CD4-positive, alpha-beta T cell treated with Interleukin-15 for 4 hours (primary cell): ENCODE data around the gene DUS1L.

ENCODE experiments used
- DNase-seq: peaks from one replicate; pipeline ENCODE4 v3.0.0-alpha.2; 2020; ENCODE audit warnings: low spot score

The DUS1L gene

DNA sequence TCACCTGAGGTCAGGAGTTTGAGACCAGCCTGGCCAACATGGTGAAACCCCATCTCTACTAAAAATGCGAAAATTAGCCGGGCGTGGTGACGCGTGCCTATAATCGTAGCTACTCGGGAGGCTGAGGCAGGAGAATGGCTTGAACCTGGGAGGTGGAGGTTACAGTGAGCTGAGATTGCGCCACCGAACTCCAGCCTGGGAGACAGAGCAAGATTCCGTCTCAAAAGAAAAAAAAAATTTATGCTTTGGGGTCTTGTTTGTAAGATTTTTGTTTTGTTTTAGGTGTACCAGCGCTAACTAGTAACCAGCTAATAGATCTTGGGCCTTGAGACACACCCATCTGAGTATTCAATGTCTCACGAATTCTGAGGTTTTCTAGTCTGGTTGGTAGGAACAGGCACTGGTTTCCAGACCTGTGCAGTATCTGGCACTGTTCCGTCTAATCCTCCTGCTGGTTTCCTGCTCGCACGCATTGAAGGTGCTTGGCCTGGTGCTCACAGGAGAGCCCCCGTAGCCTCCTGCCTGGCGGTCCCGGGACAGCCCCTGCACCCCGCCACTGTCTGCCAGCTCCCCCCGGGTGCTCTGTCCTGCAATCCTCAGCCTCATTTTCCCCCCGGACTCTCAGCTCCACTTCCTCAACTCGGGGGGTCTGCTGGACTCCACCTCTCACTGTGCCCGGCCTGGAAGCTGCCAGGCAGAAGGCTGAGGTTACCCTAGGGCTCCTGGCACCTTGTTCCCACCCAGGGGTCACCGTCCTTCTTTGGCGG lies 10.6 kb upstream of the DUS1L start:
- DNase-seq = no peak

DNA sequence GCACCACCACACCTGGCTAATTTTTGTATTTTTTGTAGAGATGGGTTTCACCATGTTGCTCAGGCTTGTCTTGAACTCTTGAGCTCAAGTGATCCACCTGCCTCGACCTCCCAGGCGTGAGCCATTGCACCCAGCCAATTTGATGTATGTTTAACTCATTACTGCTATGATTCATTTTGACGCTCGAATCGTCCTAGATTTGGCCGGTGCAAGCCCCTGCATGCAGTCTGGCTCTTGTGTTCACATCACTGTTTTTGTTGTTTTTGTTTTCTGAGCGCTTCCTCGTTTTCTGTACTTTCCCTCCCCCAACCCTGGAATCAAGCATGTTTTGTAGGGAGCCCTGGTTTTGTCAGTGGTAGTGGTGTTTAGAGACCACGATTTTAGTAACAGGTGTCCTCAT lies 7.8 kb upstream of the DUS1L start:
- DNase-seq = no peak

DNA sequence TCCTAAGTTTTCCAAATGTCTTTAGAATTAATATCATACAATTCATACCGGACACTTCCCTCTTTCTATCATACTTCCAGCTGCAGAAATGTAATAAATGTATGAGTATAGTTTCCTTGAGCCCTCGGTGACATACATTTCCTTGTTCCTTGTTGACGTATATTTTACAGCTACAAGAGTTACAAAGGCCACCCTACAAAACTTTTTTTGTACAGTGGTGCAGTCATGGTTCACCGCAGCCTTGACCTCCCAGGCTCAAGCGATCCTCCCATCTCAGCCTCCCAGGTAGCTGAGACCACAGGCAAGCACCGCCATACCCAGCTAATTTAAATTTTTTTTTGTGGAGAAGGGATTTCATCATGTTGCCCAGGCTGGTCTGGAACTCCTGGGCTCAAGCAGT lies 7.2 kb upstream of the DUS1L start:
- DNase-seq = no peak

DNA sequence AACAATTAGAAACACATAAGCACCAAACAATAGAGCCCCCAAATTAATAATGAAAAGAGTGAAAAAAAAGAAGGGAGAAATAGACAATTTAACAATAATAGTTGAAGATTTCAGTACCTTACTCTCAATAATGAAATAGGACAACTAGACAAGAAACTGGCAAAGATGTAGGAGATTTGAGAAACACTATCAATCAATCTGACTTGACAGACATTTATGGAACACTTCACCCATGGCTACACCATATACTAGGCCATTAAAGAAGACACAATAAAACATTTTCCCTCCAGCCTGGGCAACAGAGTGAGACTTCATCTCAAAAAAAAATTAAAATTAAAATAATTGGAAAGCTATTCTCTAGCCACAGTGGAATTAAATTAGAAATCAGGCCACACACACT lies 5.0 kb upstream of the DUS1L start:
- DNase-seq = no peak

DNA sequence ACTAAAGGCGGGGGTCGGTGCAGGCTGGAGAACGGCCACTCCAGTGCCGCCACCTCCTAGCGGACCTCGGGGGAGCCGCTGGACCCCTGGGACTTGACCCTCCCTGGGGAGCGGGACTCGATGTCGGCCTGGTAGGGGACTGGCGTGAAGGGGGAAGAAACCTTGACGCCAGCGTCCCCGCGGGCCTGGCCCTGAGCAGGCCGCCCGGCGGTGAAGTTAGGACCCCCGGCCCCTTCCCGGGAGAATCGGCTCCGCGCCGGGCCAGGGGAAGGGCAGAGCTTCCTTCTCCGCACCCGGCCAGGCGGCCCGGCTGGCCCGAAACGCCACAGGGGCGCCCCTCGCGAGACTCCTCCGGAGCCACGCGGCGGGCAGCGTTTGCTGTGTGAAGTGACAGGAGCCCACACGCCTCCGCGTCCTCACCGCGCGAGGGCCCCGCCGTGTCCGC lies 389 bp downstream of the DUS1L start:
- DNase-seq = peak; percentile 11

DNA sequence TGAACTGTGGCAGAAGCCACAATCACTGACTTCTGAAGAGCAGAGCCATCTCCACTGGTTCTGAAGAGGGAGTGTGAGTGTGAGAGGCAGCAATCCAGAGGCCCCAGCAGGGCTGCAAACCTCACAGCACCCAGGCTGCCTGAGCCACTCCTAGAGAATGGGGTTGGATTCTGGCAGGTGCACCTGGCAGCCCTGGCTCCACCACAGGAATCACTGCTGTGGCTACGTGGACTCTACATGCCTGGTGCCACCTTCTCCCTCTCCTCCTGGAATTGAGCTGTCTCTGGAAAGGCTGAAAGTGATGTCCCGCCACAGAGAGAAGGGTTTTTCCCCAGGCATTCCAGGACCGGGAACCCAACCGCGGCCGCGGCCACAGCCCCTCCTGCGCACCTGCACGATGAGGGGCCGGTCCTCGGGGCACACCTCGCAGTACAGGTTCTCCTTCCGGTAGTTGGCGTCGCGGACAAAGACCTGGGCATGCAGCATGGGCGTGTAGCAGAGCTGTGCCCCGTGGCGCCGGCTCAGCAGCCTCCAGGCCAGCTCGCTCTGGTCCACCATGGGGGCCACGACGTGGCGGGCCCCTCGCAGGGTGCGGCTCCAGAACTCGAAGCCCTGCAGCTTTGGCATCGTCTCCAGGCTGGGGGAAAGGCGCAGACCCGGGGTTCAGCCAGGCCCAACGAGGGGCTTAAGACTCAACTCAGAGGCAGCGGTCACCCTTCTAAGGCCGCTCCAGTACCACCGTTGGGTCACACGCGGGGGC lies 991 bp downstream of the DUS1L start:
- no peak for DNase-seq

DNA sequence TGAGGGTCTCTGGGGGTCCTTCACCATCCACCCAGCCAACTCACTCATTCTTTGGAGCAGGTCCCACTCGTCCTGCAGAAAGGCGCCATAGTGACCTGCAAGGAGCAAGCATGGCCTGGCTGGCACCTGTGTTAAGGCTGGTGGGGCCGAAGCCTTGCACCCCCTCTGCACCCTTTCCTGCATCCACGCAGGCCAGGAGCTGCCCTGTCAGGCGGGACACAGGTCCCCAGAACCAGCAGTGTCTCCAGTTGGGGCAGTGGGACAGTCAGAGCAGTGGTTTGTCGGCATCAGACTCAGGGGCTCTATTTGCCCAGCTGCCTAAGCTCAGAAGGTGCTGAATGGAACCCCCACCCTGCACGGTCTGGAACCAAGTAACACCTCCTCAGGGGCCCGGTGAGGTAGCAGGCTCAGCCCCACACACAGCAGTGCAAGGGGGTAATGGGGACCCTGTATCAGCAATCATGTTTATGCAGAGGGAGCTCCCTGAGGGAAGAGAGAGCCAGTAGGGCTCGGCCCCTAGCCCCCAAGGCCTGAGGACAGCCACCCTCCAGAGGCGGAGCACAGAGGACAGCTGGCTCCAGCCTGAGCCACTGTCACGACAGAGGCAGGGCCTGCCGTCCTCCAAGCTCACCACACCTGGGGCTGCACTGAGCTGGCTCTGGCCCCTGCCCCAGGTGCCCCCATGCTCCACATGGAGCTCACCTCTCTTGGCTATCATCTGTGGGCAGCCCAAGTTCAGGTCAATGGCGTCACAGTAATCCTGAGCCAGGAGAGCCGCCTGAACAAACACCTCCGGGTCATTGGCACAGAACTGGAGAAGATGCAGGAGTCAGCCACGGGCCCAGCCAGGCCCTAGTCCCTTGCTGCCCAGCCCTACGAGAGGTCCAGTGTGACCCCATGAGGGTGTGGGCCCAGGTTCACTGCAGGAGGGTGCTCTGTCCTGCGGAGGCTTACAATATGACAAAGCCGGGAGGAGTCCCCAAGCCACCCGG lies 1.9 kb downstream of the DUS1L start:
- no peak for DNase-seq

DNA sequence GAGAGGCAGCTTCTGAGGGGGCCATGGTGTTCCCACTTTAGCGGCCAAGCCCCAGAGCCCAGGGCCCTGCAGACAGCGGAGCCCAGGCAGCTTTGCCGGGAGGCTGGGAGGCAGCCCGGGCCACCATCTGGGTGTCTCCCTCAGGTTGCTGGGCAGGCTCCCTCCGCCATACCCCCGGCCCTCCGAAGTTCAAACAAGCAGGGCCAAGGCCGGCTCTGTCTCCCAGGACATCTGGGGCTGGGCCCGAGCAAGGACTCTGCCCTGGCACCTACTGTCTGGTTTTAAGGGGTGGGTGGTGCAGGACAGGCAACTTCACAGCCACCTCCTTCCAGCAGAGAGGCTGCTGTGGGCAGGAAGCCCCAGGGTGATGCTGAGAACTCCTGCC lies 2.6 kb downstream of the DUS1L start:
- no peak for DNase-seq

DNA sequence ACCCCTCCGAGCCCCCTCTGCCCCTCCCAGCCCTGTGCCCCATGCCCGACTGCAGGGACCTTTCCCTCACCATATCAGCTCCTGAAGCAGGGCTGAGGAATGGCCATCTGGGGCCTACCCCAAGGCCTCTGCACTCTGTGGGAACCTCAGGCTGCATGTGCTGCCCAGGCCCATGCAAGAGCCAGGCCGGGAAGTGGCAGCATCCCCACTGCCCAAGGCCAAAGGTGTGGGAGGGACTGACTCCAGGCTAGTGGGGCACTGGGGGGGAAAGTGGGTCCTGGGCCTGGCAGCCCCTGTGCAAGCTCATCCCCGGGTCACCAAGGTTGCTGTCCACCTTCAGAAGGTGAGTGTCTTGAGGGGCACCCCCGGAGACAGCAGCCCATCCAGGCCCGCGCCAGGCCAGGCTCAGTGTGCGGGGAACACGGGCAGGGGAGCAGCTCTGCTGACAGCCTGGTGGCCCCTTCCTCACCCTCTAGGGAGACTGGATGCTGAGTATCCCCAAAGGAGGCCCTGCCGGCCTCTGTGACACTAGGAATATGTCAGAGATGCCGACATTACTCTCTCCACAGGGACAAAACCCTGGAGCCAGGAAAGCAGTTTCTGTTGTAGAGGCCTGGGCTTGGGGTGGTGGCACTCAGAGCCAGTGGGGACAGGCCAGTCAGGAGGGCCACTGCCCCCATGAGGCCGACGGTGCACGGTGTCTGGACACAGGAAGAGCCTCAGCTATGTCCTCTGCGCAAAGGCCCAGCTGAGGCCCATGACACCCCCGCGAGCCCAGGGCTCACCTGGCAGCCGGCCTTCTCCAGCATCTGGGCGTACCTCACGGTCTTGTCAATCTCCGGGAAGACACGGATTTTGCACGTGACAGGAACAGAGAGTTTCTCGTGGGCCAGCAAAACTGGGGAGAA lies 3.3 kb downstream of the DUS1L start:
- no peak for DNase-seq

DNA sequence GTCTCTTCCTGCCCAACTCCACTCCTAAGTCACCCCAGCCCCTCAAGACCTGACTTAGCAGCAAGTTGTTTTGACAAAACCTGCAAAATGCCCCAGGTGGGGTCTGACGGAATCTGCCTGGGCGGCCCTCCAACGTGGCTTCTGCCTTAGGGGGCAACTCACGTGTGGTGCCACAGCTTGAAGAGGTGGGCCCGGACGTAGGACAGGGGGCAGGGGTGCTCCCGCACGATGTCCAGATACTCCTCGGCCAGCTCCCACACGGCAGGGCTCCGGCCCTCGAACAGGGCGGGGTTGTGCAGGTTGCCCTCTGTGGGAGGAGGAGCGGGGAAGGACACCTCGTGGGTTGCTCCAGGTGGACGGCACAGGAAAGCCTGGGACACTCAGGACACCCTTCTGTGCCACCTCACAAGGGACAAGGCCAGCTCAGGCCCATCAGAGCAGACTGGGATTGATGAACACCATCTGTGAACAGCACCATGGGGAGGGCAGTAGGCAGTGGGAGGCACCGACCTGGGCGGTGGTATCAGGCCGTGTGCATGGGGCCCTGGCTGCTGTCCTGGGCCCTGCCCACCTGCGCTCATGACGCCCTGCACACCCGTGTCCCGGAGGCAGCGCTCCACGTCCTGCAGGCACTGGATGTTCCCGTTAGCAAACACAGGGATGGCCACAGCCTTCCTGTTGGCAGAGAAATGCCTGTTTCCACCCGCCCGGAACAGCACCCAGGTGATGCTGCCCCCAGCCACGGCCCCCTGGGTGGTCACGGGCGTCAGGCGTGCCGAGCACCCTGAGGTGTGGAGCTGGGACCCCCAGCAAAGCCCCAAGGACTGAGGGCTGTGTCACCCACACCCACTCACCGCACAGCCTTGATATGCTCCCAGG lies 4.3 kb downstream of the DUS1L start:
- no peak for DNase-seq

DNA sequence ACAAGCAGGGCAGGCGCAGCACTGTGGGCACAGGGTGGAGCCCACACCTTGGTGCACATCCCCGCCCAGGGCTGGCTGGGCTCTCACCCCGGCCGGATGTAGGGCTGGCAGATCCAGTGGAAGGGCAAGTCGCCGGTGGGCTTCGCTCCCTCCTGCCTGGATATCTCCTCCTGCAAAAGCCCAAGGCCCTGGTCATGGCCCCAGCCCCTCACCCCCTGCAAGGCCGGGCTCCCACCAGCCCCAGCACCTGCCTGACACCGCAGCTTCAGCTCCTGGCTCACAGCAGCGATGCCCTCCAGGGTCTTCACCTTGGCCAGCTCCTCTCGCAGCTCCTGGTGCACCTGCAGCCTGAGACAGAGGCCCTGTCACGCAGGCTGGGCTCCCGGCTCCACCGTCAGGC lies 5.0 kb downstream of the DUS1L start:
- no peak for DNase-seq

DNA sequence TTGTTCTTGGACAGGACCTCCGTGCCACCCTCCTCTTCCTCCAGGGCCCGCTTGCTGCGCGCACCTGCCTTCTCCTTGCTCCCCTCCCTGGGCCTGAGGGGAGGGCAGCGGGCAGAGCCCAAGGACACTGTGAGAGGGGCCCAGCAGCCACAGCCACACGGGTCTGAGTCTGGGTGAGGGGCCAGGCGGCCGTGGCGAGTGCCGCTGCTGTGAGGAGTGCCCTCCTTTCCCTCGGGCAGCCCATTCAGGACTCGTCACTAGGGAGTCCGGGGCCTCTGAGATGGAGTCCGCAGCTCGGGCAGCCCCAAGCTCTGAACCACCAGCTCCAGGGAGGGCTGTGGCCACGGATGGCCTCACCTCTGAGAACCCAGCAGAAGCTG lies 5.6 kb downstream of the DUS1L start:
- no peak for DNase-seq

DNA sequence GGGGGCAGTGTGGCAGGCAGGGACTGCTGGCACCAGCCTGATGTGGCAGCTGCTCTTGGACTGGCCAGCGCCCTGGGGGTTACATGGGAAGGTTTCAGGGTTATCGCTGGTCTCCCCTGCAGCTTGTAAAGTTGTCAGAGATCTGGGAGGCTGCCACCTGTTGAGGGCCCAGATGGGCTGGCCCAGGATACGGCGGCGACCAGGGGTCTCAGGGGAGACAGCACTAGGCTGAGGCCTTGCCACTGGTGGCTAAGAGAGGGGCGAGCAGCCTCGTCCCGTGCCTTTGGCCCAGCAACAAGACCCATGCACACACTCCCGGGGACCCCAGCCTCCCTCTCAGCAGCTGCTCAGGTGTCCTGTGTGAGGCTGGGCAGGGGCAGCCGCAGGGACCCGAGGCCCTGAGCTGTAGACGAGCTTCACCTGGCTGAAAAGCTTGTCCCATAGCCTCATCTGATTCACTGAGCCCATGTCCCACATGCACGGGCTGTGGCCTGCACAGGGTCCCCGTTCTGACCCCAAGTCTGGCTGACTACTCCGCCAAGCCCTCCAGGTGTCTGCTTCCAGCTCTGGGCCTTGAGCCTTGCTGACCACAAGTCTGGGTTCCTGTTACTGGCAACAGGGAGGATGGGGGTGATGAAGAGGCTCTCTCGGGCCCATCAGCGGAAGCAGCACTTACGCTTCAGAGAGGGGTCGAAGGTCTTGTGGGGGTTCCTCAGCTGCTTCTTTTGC lies 6.2 kb downstream of the DUS1L start:
- no peak for DNase-seq

DNA sequence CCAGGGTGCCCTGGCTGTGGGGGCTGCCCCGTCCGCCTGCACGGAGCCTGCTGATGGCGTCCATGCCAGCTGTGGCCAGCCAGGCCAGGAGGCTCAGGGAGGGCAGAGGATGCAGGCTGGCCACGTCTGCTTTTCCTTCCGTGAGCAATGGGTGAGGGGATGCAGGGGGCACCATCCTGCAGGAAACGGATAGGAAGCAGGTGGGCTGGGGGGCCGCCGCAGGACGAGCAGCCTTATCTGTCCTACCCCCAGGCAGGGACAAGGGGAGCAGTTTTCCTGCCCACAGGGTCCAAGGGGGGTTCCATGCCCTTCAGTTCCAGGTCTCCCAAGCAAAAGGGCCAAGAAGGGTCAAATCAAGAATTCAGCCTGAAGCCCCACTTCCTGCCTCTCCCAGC lies 6.8 kb downstream of the DUS1L start:
- DNase-seq = no peak

DNA sequence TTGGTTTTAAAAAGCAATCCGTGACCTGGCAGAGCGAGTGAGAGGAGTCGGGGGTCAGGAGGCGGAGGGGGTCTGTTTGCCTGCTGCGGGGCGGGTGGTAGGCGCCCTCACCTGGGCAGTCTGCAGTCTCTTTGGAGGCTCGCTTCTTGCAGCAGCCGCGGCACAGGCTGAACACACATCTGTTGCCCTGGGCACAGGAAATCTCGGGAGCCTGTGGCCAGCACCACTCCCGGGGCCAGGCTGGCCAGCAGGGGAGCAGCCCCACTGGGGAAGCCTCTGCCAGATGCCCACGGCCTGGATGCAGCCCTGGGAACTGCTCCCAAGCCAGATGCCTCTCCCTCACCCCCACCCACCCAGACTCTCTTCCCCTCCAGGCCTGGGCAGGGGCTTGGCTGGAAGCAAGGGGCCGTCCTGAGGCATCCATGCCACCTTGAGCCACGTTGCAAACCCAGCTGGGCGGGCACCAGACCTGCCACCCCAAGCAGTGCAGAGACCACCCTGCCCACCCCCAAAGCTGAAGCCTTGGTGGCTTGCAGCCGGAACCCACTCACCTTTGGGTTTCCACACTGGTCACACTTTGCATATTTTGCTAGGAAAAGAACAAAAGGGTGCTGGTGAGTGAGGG lies 7.3 kb downstream of the DUS1L start:
- DNase-seq = no peak

DNA sequence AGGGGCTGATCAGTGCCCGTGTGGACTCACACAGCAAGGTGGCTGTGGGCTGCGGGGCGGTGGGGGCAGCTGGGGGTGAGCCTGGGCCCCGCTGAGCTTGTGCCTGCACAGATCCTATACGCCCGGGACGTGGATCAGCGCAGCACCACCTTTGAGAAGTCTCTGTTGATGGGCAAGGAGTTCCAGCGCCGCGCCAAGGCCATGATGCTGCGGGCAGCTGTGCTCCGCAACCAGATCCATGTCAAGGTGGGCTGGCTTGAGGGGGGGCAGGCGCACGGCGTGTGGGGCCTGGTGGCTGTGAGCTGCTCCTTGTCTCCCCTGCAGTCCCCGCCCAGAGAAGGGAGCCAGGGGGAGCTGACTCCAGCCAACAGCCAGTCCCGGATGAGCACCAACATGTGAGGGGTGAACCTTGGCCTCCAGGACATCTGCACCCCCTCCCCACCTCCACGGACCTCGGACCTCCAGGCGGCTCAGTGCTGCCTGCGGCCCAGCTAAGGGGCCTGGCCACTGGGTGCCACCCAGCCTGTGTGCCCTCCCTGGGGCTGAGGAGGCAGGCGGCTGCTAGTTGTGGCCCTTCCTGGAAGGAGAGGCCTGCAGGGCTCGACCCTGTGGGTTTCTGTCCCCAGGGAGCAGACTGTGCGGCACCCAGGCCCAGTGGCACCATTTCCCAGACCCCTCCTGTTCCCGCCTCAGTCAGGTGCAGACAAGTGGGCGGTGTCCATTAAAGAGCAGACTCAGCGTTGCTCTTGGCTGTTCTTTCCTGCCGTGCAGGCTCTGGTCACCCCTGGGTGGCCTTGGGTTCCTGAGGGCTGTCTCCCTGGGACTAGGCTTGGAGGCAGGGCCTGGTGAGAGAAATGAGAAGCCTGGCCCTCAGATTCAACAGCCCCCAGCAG lies 8.6 kb downstream of the DUS1L start:
- DNase-seq = no peak

DNA sequence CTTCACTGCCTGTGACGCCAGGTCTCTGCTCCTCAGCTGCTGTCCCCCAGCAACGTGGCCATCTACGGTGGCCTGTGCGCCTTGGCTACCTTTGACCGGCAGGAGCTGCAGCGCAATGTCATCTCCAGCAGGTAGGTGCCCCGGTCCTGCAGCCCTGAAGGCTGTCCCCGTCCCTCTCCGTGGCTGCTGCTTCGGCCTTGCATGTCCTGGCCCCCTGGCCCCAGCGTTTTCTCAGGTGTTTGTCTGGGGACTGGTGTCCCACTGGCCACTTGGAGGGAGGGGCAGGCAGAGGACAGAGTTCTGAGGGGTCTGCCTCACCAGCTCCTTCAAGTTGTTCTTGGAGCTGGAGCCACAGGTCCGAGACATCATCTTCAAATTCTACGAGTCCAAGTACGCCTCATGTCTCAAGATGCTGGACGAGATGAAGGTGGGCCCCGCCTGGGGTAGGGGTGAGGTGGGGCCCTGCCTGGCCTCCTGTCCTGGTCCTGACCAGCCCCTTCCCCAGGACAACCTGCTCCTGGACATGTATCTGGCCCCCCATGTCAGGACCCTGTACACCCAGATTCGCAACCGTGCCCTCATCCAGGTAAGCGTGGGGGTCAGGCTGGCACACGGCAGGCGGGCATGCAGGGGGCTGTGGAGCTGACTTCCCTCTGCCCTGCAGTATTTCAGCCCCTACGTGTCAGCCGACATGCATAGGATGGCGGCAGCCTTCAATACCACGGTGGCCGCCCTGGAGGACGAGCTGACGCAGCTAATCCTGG lies 9.5 kb downstream of the DUS1L start:
- DNase-seq = no peak
